ENCODE data around the gene ENDOV. TPM values are rescaled to one million over a fixed set of nuclear protein-coding genes. Genes with fewer than 3 reads are reported as not detected.
A peak's percentile ranks its signal among the peaks of the same experiment; 100 is the strongest.

The ENDOV gene
- total RNA-seq, 1 experiment from 2014 or later = 28.0 TPM

DNA sequence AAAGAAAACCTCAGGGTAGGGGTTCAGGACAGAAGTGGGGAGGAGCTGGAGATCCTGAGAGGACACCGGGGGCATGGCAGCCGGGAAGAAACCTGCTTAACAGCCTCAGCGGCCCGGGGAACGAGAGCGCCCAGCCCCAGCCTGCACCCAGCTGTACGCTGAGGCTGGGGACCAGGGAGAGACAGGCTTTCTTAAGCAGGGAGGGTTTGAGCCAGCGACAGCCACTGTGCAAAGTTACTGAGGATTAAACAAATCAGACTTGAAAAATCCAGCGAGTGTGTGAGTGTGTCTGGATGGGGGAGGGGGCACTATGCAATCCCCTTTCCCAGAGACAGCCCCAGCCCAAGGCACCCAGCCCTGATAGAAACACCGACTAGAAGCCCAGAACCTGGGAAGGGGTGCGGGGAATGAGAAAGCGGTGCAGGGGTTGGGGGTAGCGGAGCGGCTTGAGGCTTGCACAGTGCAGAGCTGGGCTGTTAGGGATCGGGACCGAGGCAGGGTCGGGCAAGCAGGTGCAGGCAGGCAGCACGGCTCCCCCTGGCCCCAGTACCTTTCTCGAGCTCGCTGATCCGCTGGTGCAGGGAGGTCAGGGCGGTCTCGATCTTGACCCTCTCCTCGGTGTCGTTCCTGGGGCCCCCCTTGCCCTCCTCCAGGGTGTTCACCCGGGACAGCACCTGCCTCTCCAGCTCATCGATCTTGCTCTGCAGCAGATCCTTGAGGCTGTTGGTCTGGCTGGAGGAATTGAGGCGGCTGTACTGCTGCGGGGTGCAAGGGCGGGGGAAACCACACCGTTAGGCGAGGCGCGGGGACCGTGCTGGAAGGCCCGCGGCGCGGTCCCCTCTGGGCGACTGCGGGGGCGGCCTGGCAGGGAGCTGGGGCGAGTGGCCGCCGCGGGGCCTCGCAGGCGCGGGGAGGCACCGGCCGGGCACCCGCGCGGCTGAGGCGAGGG lies 60.3 kb downstream of the ENDOV start:
- POLR2A ChIA-PET = interaction anchor here (0.7 to 1.7 kb wide), 3 partner anchors 21 to 211 kb away, joined by 3 to 7 read pairs (median 3); no protein-coding TSS in a partner anchor
- TF ChIP-seq, protein P1, sequence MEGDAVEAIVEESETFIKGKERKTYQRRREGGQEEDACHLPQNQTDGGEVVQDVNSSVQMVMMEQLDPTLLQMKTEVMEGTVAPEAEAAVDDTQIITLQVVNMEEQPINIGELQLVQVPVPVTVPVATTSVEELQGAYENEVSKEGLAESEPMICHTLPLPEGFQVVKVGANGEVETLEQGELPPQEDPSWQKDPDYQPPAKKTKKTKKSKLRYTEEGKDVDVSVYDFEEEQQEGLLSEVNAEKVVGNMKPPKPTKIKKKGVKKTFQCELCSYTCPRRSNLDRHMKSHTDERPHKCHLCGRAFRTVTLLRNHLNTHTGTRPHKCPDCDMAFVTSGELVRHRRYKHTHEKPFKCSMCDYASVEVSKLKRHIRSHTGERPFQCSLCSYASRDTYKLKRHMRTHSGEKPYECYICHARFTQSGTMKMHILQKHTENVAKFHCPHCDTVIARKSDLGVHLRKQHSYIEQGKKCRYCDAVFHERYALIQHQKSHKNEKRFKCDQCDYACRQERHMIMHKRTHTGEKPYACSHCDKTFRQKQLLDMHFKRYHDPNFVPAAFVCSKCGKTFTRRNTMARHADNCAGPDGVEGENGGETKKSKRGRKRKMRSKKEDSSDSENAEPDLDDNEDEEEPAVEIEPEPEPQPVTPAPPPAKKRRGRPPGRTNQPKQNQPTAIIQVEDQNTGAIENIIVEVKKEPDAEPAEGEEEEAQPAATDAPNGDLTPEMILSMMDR (IDR thresholded peaks at IDR 0.05; ENCODE audit: unreplicated experiment) = no peak
- peaks cover 71% of the 10 kb centered on the region for H3K27me3 Mint-ChIP-seq (ENCODE audit: insufficient read depth, unreplicated experiment)
- H3K36me3 Mint-ChIP-seq (ENCODE audit: insufficient read depth, unreplicated experiment) = no peaks in the 10 kb centered on the region
- DNase-seq (ENCODE audit: unreplicated experiment) = peak; percentile 6
- peak overlapping the region; percentile 66 for H3K27ac Mint-ChIP-seq (ENCODE audit: low read depth, unreplicated experiment)
- peaks cover 9% of the 10 kb centered on the region for H3K4me1 Mint-ChIP-seq (ENCODE audit: insufficient read depth, unreplicated experiment)
- CTCF ChIA-PET = interaction anchor here (0.5 to 1.2 kb wide), 9 partner anchors 10 to 384 kb away, joined by 3 to 5 read pairs (median 4); no protein-coding TSS in a partner anchor
- H3K9me3 Mint-ChIP-seq (ENCODE audit: unreplicated experiment) = no peaks in the 10 kb centered on the region
- H3K4me3 Mint-ChIP-seq (ENCODE audit: unreplicated experiment) = peak overlapping the region; percentile 67
- no TSS peak for BruUV-seq (replicated peaks)
- intact Hi-C loops (cut with micrococcal nuclease) = loop anchor here (1.0 to 10.0 kb wide), 2 partner anchors 100 to 360 kb away; no protein-coding TSS in a partner anchor

DNA sequence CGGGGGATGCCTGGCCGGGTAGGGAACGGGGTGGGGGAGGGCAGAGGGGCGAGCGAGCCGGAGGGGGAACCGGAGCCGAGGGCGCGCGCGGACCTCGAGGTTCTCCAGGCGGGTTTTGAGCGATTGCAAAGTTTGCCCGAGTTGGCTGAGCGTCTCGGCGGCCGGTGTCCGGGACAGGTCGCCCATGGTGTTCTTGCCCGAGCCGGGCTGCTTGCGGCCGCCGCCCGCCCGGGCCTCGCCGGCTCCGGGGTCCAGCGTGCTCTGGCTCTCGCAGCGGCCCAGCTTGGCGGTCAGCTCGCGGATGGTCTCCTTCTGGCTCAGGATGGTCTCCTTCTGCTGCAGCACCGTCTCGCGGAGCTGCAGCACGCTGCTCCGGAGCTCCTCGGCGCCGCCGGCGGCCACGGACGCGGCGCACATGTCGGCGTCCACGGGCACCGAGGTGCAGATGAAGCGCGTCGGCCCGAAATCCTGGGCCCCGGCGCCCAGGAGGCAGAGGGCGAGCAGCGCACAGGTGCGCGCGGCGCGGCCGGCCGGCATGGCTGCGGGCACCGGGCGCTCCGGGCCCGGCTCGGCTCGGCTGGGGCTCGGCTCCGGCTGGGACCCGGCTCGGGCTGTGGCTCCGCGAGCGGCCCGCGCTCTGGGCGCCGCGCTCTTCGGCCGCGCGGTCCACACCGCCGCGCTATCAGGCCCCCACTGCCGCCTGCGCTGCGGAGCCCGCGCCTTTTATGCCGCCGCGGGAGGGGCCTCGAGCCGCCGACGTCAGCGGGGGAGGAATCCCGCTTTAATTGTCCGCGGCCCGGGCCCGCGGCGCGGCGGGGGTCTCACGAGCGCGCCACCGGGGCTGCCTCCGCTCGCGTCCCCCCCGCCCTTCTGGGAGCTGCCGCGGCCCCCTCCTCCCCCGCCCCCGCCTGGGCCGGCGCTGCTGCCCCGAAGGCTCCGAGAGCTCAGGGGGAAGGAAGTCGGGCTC lies 61.2 kb downstream of the ENDOV start, which contains the start of gene NPTX1:
Gene NPTX1, minus strand, starts transcription at position 698 of the 967 bp plus-strand sequence. Its CDS starts 161 bp downstream, at position 537.
- Mint-ChIP-seq H3K27ac (ENCODE audit: low read depth, unreplicated experiment) (no peak within 1 kb of the TSS), H3K4me3 (ENCODE audit: unreplicated experiment) (no peak within 1 kb of the TSS), H3K9me3 (ENCODE audit: unreplicated experiment) (no peaks in the 10 kb centered on the region), H3K4me1 (ENCODE audit: insufficient read depth, unreplicated experiment) (peaks cover 9% of the 10 kb centered on the region), H3K27me3 (ENCODE audit: insufficient read depth, unreplicated experiment) (peaks cover 72% of the 10 kb centered on the region), H3K36me3 (ENCODE audit: insufficient read depth, unreplicated experiment) (no peaks in the 10 kb centered on the region)
- CTCF ChIA-PET = interaction anchor here (1.0 to 1.2 kb wide), 3 partner anchors 11 to 99 kb away, joined by 3 to 4 read pairs (median 3); no protein-coding TSS in a partner anchor
- POLR2A ChIA-PET = interaction anchor here (0.6 to 1.7 kb wide), 2 partner anchors 21 to 69 kb away, joined by 3 to 7 read pairs; partner anchors contain the start of gene RPTOR
- TF ChIP-seq, protein P1 (IDR thresholded peaks at IDR 0.05; ENCODE audit: unreplicated experiment) = no peak
- intact Hi-C loops (cut with micrococcal nuclease) = loop anchor here (10.0 kb wide), 1 partner anchor 359 kb away; no protein-coding TSS in a partner anchor
- DNase-seq (ENCODE audit: unreplicated experiment) = no peak
- BruUV-seq (replicated peaks) = no TSS peak

DNA sequence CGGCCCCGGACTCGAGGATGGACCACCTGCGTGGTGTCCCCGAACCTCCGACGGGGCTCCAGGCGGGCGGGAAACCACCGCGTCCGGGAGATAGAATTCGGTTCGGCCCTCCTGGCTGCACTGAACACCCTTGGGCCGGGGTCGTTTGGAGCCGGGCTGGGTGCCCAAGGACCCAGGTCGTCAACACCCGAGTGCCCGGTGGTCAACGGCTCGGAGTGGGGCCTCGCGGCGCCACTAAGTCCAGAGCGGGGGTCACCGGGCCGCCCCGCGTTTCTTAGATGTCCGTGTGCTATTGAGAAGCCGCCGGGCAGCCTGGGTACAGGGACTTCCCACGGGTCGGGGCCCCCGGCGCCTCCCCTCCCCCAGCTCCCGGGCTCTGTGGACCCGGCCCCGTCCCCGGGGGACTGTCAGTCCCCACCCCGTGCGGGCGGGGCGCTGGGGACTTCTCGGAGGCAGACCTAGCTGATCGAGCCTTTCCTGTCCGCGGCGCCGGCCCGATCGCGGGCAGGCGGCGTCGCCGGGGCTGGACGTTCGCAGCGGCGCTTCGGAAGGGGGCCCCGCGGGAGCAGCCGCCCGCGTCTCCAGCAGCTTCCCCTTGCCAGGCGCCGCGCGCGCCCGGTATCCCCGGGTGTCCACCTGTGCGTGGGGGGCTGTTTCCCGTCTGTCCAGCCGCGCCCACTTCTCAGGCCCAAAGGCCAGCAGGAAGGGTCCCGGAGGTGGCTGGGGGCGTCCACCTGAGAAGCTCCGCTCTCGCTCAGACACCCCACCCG lies 62.1 kb downstream of the ENDOV start:
- H3K4me1 Mint-ChIP-seq (ENCODE audit: insufficient read depth, unreplicated experiment) = peaks cover 9% of the 10 kb centered on the region
- DNase-seq (ENCODE audit: unreplicated experiment) = no peak
- no peak overlapping the region for H3K27ac Mint-ChIP-seq (ENCODE audit: low read depth, unreplicated experiment)
- TF ChIP-seq, protein P1 (IDR thresholded peaks at IDR 0.05; ENCODE audit: unreplicated experiment) = no peak
- intact Hi-C loops (cut with micrococcal nuclease) = loop anchor here (10.0 kb wide), 1 partner anchor 358 kb away; no protein-coding TSS in a partner anchor
- H3K36me3 Mint-ChIP-seq (ENCODE audit: insufficient read depth, unreplicated experiment) = no peaks in the 10 kb centered on the region
- ChIA-PET CTCF (interaction anchor here (1.0 kb wide), 1 partner anchor 98 kb away, joined by 3 read pairs; no protein-coding TSS in a partner anchor), POLR2A (interaction anchor here (0.6 kb wide), 1 partner anchor 68 kb away, joined by 3 read pairs; the partner anchor contains the start of gene RPTOR)
- H3K27me3 Mint-ChIP-seq (ENCODE audit: insufficient read depth, unreplicated experiment) = peaks cover 67% of the 10 kb centered on the region
- no peak overlapping the region for H3K4me3 Mint-ChIP-seq (ENCODE audit: unreplicated experiment)
- BruUV-seq (replicated peaks) = no TSS peak
- H3K9me3 Mint-ChIP-seq (ENCODE audit: unreplicated experiment) = no peaks in the 10 kb centered on the region

All from MCF 10A (cell line).